Stimulated activated CD8-positive, alpha-beta memory T cell treated with anti-CD3 and anti-CD28 coated beads, Interleukin-12 subunit alpha, Interleukin-12 subunit beta, amount 100 ng/mL, for 4 hours (primary cell): ENCODE data around the gene CKLF.
"Not testable (repeated sequence)": the region's sequence is repeated elsewhere in the genome, so short reads cannot be mapped to it uniquely, and the experiment has no call there.

ENCODE experiments used
- DNase-seq: peaks from one replicate; pipeline ENCODE4 v3.0.0-alpha.2; 2020; ENCODE audit warnings: low read depth

CKLF gene

DNA sequence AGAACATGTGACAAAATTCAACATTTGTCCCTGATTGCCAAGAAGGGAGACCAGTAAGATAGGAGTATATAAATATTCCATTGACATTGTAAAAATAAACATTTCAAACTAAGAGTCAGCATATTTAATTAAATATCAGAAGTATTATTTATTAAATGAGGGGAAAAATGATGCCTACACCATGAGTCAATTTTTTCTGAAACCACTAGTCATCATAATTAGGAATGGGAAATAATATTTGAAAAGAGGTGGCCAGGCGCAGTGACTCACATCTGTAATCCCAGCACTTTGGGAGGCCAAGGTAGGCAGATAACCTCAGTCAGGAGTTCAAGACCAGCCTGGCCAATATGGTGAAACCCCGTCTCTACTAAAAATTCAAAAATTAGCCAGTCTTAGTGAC, 16.0 kb downstream of the CKLF start:
- DNase-seq: no peak

DNA sequence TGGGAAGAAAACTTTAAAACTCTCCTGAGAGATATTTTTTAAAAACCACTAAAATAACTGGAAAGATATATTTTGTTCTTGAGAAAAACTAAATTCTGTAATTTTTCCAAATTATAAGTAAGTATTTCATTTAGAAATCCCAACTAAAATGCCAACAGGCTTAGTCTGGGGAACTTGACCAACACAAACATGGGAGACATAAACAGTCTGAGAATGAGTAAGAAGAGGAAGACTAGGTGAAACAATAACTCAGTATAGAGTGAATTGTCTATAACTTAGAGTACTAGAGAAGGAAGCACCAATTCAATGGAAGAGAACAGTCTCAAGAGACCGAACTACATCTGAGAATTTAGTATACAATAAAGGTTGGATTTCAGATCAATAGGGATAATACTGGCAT, 16.8 kb downstream of the CKLF start:
- no peak for DNase-seq

DNA sequence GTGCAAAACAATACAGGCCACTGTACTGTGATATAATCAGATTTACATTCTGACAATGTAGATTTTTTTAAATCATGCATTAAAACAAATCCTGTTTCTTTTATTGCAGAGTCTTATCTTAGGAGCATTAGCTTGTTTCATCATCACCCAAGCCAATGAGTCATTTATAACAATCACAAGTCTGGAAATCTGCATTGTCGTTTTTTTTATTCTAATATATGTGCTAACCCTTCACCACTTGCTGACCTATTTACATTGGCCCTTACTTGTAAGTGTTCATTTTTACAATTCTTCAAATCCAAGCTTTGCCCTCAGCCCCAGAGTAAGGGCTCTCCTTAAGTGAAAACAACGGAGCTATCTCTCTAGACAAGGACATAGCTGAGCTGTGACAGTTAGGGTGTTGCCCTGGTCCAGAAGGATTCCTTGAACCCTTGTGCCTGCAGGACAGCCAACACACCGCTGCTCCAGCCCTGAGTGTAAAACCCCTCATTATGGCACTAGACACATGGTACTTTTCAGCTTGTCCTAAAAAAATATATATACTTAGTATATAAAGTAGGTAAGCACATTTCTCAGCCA, 17.5 kb downstream of the CKLF start:
- no peak for DNase-seq

DNA sequence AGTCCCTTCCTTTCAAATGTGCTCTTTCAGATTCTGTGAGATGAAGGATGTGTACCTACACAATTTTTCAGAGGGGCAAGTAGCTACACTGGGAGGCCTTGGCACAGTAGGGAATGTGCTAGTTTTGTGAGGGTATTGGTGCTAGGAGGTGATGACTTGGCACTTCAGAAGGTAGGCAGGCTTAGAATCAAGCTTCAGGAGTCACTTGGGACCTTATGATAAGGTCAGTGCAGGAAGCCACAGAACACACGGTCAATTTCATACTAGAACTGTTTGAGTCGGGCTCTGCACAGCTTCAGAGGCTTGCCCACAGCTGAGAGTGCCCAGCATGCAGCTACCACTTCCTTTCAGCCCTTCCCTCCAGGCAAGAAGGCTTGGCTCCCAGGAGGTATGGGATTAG, 20.0 kb downstream of the CKLF start:
- DNase-seq: no peak

DNA sequence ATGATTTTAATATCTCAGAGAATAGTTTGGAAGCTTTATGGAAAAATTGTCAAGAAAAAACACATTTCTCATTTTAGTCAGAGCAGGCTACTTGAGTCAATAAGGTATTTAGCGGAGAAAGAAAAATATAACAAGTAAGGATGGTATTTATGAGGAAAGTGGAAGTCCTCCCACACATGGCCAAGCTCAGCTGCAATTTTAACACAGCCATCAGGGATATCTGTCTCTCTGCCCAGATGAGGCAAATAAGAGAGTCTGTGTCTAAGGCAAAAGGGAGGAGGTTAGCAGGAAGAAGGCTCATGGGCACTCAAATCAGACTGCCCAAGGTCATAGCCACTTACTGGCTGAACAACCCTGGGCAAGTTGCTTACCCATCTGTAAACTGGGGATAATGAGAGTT, 21.7 kb downstream of the CKLF start:
- no peak for DNase-seq

DNA sequence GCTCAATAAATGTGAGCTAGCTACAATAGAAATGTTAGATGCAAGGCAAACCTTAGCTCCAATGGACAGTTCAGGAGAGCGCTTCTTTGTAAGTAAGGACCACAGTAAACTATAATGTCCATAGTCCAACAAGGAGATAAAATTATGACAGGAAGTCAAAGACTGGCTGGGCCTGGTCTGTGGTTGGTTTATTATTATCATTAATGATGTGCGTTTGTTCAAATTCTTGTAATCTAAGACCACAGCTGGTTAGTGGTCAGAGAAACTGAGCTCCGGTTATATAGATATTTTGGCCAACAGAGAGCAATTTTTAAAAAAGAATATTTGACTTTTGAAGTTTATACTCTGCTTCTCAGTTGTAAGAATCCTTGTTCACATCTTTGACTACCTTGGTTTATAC, 22.2 kb downstream of the CKLF start:
- no peak for DNase-seq

DNA sequence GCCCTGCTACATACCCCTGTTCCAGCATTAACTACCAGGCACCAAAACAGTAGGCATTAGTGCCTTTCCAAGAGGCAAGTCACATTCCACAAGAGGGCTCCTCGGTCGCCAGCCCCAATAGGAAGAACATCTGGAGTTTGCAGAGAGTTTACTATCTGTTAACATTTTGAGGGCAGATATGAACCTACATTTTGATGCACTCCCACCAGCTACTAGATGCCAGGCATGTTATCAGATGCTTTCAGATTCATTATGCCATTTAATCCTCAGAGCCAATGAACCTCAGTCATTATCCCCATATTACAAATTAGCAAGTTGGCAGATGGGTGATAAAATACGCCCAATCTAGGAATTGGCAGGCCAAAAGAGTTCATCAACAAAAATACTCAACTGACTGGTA, 22.7 kb downstream of the CKLF start:
- DNase-seq: no peak

DNA sequence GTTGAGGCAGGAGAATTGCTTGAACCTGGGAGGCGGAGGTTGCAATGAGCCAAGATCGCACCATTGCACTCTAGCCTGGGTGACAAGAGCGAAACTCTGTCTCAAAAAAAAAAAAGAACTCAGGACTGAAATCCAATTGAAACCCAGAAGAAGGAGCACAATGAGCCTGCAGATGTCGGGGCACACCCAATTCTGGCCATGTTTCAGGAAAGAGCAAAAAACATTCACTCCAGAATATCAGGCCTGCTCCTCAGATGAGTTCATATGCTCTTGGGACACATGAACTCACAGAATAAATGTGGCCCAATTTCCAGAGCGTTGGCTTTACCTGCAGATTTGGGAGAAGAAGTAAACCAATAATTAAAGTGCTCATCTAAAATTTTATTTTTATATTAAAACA, 23.9 kb downstream of the CKLF start:
- no peak for DNase-seq

DNA sequence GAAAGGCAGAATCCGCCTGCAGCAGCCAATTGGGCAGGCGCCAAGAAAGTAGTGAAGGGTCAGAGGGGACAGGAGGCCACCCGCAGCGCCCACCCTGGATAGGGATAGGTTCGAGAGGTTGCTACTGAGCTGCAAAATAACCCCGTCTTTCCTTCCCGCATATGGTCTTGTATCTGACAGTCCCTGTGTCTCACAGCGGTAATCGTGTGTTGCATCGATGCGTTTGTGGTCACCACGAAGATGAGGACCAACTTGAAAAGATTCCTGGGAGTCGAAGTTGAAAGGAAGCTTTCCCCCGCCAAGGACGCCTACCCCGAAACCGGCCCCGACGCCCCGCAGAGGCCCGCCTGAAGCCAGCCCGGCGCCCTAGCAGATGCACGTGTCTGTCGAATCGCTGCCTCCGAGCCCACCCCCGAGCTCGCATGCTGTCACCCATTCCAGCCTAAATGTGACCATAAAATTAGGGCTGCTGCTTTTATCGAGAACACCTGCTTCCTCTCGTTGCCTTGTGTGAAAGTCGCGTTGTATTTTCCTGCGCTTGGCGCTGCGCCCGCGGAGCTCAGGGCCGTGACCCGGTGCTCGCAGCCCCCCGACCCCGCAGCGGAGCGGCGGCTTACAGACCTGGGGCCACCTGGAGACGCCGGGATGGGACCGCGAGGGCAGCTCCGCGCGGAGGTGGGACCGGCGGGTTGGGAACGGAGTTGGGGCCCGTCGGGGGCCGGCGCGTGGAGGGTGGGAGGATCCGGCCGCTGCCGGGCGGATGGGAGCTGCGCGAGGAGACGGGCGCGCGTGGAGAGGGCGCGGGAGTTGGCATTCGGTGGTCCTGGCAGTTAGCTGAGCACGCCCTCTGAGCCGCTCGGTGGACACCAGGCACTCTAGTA, 26.5 kb downstream of the CKLF start, which contains the start of gene CMTM2:
CMTM2 (plus strand) TSS at position 813 of the 881 bp plus-strand sequence. CDS start 145 bp downstream, outside the sequence.
- DNase-seq: no peak

DNA sequence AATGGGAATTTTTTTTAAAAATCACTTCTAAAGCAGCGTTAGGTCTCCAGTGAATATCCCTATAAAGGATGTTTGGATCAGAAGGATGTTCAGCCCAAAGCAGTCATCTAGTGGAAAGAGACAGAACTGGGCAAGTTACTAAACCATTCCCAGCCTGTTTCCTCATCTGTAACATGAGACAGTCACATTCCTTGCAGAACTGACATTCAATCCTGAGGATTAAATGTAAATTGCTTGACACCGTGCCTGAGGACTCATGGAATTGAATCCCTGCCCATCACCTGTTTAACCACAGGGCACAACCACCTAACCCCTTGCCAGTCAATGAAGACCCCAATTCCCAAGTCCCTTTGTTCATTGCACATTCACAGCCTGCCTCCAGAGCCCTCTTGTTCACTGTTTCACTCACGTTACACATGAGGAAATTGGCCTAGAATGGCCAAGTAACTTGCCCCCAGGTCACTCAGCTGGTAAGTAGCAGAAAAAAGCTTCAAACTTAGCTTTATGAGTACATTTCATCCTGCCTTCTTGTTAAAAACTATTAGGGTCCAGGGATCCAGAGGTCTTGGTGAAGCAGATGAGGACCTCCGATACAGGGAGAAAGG, 28.3 kb downstream of the CKLF start:
- DNase-seq: no peak

DNA sequence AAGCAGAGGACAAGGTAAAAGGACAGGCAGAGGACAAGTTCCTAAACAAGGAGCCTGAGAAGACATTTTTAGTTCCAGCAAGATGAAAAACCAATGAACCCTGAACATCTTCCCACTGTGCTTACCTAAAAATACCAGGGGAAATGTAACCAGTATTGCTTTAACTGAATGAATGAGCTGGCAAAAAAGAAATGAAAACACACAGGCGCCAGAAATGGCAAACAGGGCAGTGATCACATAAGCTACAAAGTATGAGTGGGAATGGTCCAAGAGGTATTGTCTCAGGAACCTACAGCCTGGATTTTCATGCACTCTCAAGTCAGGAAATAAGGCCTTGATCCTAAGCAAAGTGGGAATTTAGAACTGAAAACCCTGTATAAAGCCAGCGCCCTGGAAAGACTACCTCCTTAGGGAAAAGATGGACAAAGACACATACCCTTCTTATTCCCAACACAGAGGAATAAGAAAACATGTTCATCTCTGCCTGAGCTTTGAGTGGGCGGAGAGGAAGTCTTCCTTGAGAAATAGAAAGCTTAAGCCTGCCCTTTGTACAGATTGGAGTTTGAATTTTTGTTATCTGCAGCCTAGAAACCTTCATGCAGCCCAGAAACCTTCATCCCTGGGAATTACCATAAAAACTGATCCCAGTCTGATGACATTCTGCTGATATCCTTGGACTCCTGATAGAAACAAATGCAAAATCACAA, 29.0 kb downstream of the CKLF start:
- DNase-seq: no peak

DNA sequence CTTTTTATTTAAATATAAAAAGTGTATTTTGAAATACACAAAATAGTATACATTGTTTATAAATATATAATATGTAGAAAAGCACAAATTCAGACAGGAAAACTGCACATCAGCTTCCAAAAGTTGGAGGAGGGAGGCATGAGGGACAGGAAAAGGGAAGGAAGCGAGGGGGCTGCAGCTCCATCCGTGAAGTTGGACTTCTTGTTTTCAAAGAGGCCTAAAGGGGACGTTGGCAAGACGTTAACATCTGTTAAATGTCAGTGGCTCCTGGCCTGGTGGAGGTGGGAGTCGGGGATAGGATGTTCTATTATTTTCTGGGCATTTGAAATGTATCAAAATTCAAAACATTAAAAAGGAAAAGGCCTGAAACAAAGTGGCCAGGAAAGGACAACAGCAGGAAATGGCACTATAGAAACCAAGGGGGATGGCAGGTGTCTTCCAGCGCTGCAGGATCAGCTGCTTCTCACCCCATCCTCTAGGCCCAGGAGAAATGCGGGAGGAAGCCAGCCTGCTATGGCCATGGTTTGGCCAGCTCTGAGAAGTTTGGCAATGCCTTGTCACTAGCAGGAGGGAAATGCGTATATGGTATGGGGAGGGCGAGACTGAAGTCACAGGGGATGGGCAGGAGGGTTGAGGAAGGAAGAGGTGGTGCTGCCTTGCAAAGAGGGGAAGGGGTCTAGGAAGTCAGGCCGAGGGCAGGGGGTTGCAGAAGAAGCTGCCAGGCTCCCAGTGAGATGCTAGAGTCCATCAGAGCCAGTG, 33.3 kb downstream of the CKLF start:
- DNase-seq: no peak

DNA sequence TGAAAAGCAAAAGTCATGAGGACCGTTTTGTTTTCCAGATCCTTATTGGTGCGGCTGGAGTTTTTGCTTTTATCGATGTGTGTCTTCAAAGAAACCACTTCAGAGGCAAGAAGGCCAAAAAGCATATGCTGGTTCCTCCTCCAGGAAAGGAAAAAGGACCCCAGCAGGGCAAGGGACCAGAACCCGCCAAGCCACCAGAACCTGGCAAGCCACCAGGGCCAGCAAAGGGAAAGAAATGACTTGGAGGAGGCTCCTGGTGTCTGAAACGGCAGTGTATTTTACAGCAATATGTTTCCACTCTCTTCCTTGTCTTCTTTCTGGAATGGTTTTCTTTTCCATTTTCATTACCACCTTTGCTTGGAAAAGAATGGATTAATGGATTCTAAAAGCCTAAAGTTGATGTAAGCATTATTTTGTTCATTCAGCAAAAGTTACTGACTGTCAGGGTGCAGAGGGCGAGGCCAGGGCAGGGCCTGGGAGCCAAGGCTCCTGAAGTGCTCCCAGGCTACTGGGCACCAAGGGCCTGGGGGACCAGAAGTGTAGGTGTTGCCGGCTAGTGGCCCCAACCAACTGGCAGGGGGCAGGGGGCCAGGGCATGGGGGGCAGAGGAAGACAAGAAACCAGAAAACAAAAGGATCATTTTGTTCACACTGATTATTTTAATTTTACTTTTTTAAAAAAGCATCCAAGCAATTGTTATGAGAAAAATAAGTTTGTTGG, 35.7 kb downstream of the CKLF start:
- no peak for DNase-seq

DNA sequence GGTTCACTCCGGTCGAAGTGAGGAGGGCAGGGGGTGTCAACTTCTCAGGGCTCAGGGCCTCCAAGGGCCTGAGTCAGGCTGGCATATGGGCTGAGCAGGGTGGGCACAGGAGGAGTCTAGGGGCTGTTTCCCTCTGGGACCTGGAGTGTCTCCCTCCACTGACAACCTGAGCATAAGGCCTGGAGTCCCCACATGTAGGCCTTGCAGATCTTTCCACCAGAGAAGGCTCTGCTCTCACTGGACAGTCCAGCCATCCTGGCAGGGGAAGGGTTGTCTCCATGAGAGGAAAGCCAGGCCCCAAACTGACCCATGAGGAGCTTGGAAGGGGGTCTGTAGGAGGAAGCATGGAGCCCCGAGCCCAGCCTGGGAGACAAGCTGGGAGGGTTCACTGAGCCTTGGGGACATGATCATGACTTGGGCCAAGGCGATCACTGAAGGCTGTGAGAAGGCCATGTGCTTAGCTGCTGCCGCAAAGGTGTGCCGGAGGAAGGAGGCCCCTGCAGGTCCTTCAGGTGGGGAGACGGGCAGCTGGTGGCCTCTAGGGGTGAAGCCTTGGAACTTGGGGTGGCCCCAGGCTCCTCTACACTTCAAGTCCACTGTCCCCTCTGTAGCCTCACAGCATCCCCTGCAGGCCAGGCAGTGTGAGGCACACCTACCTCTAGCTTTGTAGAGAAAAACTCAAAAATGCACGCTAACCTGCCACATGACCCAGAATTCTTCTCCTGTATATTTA, 36.8 kb downstream of the CKLF start:
- peak; percentile 33 for DNase-seq

DNA sequence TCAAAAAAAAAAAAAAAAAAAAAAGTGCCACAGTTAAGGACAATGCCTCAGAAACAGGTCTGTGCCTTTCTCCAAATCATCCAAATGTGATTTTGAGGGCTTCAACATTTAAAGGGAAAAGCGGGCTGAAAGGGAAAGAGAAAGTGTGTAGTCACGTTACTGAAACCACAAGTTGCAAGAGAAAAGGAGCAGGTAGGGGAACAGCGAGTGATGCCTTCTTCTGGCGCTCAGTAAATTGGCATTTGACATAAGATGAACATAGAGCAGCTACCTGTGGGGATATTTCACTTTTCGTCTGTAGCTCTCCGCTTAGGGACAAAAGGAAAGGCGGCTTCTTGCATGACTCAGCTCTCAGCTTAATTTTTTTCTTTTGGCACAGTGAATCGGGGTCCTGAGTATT, 37.9 kb downstream of the CKLF start:
- DNase-seq: no peak

DNA sequence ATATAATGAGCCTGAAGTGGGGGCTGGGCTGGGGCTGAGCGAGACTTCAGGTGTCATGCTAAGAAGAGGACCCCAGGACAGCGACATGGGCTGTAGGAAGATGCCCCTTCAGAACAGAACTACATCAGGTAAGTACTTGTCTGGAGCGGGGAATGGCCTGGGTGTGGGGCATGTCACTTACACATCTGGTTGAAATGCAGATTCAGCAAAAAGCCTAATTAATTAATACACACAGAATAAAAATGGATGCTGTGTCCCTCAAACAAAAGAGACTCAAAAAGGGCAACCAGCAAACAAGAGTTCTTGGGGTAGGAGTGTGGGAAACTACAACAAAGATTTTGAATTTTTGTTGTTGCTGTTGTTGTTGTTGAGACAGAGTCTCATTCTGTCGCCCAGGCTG, 38.6 kb downstream of the CKLF start:
- no peak for DNase-seq

DNA sequence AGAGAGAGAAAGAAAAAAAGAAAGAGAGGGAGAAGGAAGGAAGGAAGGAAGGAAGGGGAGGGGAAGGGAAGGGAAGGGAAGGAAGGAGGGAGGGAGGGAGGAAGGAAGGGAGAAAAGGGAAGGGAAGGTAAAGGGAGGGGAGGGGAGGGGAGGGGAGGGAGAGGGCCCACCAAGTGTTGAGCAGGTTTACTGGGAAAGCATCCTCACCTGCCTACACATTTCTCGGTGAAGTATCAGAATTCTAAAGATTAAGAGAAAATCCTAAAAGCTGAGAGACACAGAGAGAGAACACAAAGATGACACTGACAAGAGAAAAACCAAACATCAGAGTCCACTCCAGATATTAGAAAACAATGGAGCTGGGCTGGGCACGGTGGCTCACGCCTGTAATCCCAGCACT, 39.9 kb downstream of the CKLF start:
- no peak for DNase-seq

DNA sequence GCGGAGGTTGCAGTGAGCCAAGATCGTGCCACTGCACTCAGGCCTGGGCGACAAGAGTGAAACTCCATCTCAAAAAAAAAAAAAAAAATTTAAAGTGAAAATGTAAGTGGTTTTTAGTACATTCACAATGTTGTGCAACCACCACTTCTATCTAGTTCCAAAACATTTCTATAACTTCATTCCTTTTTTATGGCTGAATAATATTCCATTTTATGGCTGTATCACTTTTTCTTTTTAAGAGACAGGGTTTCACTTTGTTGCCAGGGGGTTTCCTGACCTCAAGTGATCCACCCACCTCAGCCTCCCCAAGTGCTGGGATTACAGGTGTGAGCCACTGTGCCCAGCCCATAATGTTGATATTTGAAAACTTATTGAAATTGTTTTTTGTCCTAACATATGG, 40.4 kb downstream of the CKLF start:
- DNase-seq: no peak

DNA sequence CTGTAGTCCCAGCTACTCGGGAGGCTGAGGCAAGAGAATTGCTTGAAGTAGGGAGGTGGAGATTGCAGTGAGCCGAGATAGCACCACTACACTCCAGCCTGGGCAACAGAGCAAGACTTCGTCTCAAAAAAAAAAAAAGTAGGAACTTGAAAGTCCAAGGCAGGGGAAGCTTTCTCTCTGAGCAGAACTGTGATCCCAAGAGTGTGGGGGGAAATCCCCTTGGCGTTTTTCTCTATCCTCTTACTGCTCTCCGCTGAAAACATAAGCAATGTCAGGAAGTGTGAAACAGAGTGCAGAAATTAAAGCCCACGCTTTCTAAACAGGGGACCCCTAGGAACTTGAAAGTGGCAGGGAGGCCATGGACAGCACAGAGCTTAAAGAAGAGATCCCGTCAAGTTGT, 42.4 kb downstream of the CKLF start:
- DNase-seq: no peak

DNA sequence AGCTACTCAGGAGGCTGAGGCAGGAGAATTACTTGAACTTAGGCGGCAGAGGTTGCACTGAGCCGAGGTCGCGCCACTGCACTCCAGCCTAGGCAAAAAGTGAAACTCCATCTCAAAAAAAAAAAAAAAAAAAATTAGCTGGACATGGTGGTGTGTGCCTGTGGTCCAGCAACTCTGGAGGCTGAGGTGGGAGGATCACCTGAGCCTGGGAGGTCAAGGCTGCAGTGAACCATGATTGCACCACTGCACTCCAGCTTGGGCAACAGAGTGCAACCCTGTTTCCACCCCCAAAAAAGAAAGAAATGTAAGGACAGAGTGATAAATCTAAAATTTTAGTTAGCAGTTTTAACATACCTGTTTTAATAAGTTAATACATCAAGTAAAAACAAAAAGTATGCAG, 44.2 kb downstream of the CKLF start:
- not testable (repeated sequence) for DNase-seq
